AG04450 (cell line): ENCODE results near the gene UBALD1. TPM values are rescaled to one million over a fixed set of nuclear protein-coding genes. Genes with fewer than 3 reads are reported as not detected.

Experiments used
- CTCF ChIA-PET: fragments of 300-600, 350-600 bp; formaldehyde crosslinking; extraction: SDS; loops from one replicate; lab custom pipeline; 2022; ENCODE audit warnings: antibody characterized with exemption, inconsistent platforms; lab: Charles Lee
- POLR2A ChIA-PET: fragments of 350-600 bp; formaldehyde crosslinking; extraction: SDS; loops from one replicate; lab custom pipeline; 2021; ENCODE audit warnings: antibody characterized with exemption, inconsistent platforms; lab: Yijun Ruan, JAX
- DNase-seq: peaks from one replicate; pipeline ENCODE4 v3.0.0-alpha.2; 2011; ENCODE audit warnings: low read depth, low spot score
- H3K27ac ChIP-seq: one replicate; pipeline ENCODE4 v1.5.1; 2012; ENCODE audit warnings: low read depth, low read length, control low read depth
- H3K27me3 ChIP-seq: one replicate; pipeline ENCODE4 v1.6.0; 2012; ENCODE audit warnings: low read length; ENCODE audit not compliant: control insufficient read depth, insufficient read depth
- H3K4me3 ChIP-seq: 2 replicates; pipeline ENCODE4 v1.5.1; 2011; ENCODE audit warnings: mild to moderate bottlenecking, low read depth, low read length, control low read depth
- H3K9me3 ChIP-seq: 2 replicates; pipeline ENCODE4 v1.5.1; 2012; ENCODE audit warnings: low read length; ENCODE audit not compliant: control insufficient read depth, insufficient read depth
- CTCF ChIP-seq: IDR thresholded peaks from 2 replicates; pipeline ENCODE4 v1.5.1; 2011; ENCODE audit warnings: low read depth, low read length, control low read depth, inconsistent platforms
- polyA plus RNA-seq: library from polyadenylated mRNA; depleted of rRNA; stranded (reverse); fragments of >200 nt; gene quantifications from 2 replicates; pipeline ENCODE4 v1.2.3, GENCODE V29; 2011

Gene UBALD1
- polyA plus RNA-seq, 1 experiment, result 4.1 TPM

- POLR2A ChIA-PET, result no interaction called here
- TF ChIP-seq CTCF, result no peak
- CTCF ChIA-PET, result no interaction called here
These were observed 4.4 kb downstream of the UBALD1 start for GRCh38 chr16:4610011-4611005.

GRCh38 chr16:4609200-4610010, 5.3 kb downstream of the UBALD1 start:
- CTCF ChIA-PET, result no interaction called here
- Histone ChIP-seq H3K27ac (no peak overlapping the region), H3K27me3 (no peaks in the 10 kb centered on the region), H3K9me3 (no peaks in the 10 kb centered on the region; the same call in 1 of the 2 replicates), H3K4me3 (no peak overlapping the region)
- POLR2A ChIA-PET, result no interaction called here
- no peak for TF ChIP-seq CTCF
- no peak for DNase-seq

More at GRCh38 chr16:4610011-4611005, 4.4 kb downstream of the UBALD1 start:
- no peak overlapping the region for H3K4me3 ChIP-seq
- H3K9me3 ChIP-seq, result peaks cover 2% of the 10 kb centered on the region; the same call in 1 of the 2 replicates
- H3K27ac ChIP-seq, result no peak overlapping the region
- DNase-seq, result no peak
- no peaks in the 10 kb centered on the region for H3K27me3 ChIP-seq

GRCh38 chr16:4608704-4608980, 6.0 kb downstream of the UBALD1 start:
- no peak overlapping the region for H3K27ac ChIP-seq
- ChIA-PET POLR2A (no interaction called here), CTCF (no interaction called here)
- H3K27me3 ChIP-seq, result no peaks in the 10 kb centered on the region
- no peak for DNase-seq
- TF ChIP-seq CTCF, result no peak
- H3K9me3 ChIP-seq, result no peaks in the 10 kb centered on the region; the same call in 1 of the 2 replicates
- H3K4me3 ChIP-seq, result no peak overlapping the region

- DNase-seq, result no peak
- POLR2A ChIA-PET, result no interaction called here
- Histone ChIP-seq H3K27ac (no peak overlapping the region), H3K9me3 (no peaks in the 10 kb centered on the region; the same call in 1 of the 2 replicates), H3K4me3 (no peak overlapping the region), H3K27me3 (no peaks in the 10 kb centered on the region)
- CTCF ChIA-PET, result no interaction called here
- TF ChIP-seq CTCF, result no peak
These were observed 6.6 kb downstream of the UBALD1 start for GRCh38 chr16:4607841-4608703.
